Parathyroid adenoma (tissue), 2 donors: ENCODE results near the gene PTEN.

Experiments
- H2AFZ ChIP-seq: fragments of 300-600 bp; sonication (generic); one replicate; pipeline ENCODE4 v1.7.0; 2017; ENCODE audit warnings: antibody characterized with exemption, mild to moderate bottlenecking
- H3K27ac ChIP-seq: fragments of 300-600 bp; sonication (generic); one replicate; pipeline ENCODE4 v1.7.0; 2017
- H3K27me3 ChIP-seq: fragments of 300-600 bp; sonication (generic); one replicate; pipeline ENCODE4 v1.7.0; 2017; ENCODE audit warnings: low read length; ENCODE audit not compliant: control insufficient read depth, insufficient read depth
- H3K36me3 ChIP-seq: fragments of 300-600 bp; sonication (generic); one replicate; pipeline ENCODE4 v1.7.0; 2017; ENCODE audit warnings: low read length; ENCODE audit not compliant: control insufficient read depth, insufficient read depth
- H3K4me1 ChIP-seq: fragments of 300-600 bp; sonication (generic); one replicate; pipeline ENCODE4 v1.7.0; 2017; ENCODE audit warnings: control low read depth
- H3K4me2 ChIP-seq: fragments of 300-600 bp; sonication (generic); one replicate; pipeline ENCODE4 v1.7.0; 2017; ENCODE audit warnings: low read length
- H3K4me3 ChIP-seq: fragments of 300-600 bp; sonication (generic); one replicate; pipeline ENCODE4 v1.7.0; 2017; ENCODE audit warnings: low read depth, low read length
- H3K79me2 ChIP-seq: fragments of 300-600 bp; sonication (generic); one replicate; pipeline ENCODE4 v1.7.0; 2017; ENCODE audit warnings: control low read depth
- H3K9ac ChIP-seq: fragments of 300-600 bp; sonication (generic); one replicate; pipeline ENCODE4 v1.7.0; 2017; ENCODE audit warnings: mild to moderate bottlenecking
- H3K9me3 ChIP-seq: fragments of 300-600 bp; sonication (generic); one replicate; pipeline ENCODE4 v1.7.0; 2017; ENCODE audit warnings: low read length; ENCODE audit not compliant: control insufficient read depth
- TF ChIP-seq, protein P1 (sequence below): fragments of 300-600 bp; sonication (generic); IDR thresholded peaks from one replicate; pipeline ENCODE4 v1.7.0; 2017; ENCODE audit warnings: antibody characterized with exemption, mild to moderate bottlenecking
- donor health status: primary hyperparathyroidism.

Gene PTEN

DNA sequence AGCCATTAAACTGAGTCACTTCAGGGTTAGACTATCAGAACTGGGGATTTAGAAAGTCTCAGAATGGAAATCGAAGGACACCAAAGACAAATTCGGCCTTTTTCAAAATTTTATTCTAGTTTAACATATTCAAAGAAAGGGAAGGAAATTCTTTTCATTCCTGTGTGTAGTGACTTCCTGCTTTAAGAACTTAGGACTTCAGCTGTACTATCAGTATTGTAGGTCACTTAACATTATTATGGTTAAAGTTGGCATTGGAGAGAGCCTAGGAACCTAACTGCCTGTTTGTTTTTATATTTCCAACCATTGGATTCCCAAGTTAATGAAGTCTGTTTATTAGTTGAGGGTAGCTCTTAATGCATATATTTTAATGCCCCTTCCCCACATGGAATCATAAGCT is 63.7 kb downstream of the PTEN start:
- Histone ChIP-seq H2AFZ (no peak overlapping the region), H3K4me1 (peaks cover 5% of the 10 kb centered on the region), H3K27me3 (no peaks in the 10 kb centered on the region), H3K9ac (no peak overlapping the region), H3K9me3 (no peaks in the 10 kb centered on the region), H3K79me2 (peaks cover 15% of the 10 kb centered on the region), H3K4me3 (no peak overlapping the region), H3K36me3 (no peaks in the 10 kb centered on the region), H3K27ac (no peak overlapping the region), H3K4me2 (no peak overlapping the region)
- TF ChIP-seq, protein P1, sequence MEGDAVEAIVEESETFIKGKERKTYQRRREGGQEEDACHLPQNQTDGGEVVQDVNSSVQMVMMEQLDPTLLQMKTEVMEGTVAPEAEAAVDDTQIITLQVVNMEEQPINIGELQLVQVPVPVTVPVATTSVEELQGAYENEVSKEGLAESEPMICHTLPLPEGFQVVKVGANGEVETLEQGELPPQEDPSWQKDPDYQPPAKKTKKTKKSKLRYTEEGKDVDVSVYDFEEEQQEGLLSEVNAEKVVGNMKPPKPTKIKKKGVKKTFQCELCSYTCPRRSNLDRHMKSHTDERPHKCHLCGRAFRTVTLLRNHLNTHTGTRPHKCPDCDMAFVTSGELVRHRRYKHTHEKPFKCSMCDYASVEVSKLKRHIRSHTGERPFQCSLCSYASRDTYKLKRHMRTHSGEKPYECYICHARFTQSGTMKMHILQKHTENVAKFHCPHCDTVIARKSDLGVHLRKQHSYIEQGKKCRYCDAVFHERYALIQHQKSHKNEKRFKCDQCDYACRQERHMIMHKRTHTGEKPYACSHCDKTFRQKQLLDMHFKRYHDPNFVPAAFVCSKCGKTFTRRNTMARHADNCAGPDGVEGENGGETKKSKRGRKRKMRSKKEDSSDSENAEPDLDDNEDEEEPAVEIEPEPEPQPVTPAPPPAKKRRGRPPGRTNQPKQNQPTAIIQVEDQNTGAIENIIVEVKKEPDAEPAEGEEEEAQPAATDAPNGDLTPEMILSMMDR, result no peak

DNA sequence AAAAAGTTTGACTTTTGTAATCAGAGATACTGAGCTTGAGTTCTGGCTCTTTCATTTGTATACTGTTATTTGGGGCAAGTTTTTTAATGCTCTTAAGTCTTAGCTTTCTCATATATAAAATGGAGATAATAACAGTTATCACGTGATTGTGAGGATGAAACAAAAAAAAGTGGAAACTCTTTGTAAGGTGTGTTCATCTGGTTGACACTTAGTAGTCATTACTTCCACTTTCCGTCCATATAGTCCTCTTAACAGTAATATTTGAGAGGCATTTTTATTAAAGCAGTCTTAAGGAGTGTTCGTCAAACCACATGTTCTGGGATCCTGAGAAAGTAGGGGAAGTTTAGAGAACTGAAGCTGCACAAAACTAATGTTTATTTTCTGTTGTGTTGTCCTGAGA is 65.6 kb downstream of the PTEN start:
- no peak overlapping the region for H3K27ac ChIP-seq
- H3K4me3 ChIP-seq, result no peak overlapping the region
- no peak overlapping the region for H2AFZ ChIP-seq
- TF ChIP-seq, protein P1, result no peak
- peaks cover 5% of the 10 kb centered on the region for H3K4me1 ChIP-seq
- H3K79me2 ChIP-seq, result peaks cover 9% of the 10 kb centered on the region
- no peak overlapping the region for H3K4me2 ChIP-seq
- H3K36me3 ChIP-seq, result no peaks in the 10 kb centered on the region
- no peak overlapping the region for H3K9ac ChIP-seq
- no peaks in the 10 kb centered on the region for H3K9me3 ChIP-seq
- no peaks in the 10 kb centered on the region for H3K27me3 ChIP-seq

DNA sequence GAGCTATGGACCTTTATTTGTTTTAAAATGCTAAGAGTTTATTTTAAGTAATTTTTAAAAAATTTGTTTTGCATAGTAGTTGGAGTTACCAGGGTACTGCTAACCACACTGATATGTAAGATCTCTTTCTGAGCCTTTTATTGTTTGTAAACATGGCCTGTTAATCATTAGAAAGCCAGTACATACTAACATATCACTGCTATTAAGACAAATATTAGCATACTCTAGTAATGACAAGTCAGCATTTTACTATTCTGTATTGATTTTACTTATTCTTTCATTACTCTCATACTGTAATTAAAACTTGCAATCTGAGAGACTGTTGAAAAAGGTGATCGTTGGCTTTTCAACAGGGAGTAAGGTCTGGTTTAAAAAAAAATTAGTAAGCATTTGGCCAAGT is 66.7 kb downstream of the PTEN start:
- H3K9ac ChIP-seq, result no peak overlapping the region
- TF ChIP-seq, protein P1, result no peak
- no peak overlapping the region for H3K4me2 ChIP-seq

DNA sequence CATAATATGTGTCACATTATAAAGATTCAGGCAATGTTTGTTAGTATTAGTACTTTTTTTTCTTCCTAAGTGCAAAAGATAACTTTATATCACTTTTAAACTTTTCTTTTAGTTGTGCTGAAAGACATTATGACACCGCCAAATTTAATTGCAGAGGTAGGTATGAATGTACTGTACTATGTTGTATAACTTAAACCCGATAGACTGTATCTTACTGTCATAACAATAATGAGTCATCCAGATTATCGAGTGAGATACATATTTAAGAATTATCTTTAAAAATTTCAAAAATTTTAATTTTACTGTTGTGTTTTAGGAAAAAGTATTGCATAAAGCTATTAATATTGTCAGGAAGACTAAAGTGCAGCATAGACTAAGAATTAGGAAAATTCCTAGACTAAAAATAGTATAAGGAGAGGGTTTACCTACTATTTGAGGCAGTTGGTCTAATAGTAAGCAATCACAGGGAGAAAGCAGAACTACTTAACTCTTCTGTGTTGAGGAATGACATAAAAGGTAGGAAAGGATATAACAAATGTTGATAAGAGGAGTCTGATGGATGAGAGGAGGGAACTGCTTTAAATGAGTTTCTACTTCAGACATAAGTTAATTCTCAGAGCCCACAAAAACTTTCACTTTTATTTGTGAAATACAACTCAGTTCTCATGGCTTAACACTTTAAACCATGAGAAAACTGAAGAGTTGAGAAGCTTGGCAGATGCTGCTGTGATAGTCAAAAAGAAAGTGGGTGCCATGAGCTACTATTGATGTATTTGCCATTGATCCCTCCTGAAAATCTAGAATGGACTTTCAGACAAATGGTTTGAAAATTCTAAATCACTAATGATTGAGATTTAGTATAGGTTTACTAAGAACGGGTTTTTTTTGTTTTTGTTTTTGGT is 67.8 kb downstream of the PTEN start:
- H3K79me2 ChIP-seq, result peaks cover 3% of the 10 kb centered on the region
- H3K27ac ChIP-seq, result no peak overlapping the region
- no peak overlapping the region for H3K9ac ChIP-seq
- no peak overlapping the region for H3K4me3 ChIP-seq
- no peak overlapping the region for H3K4me2 ChIP-seq
- H2AFZ ChIP-seq, result no peak overlapping the region
- no peaks in the 10 kb centered on the region for H3K9me3 ChIP-seq
- H3K27me3 ChIP-seq, result no peaks in the 10 kb centered on the region
- no peaks in the 10 kb centered on the region for H3K36me3 ChIP-seq
- TF ChIP-seq, protein P1, result no peak
- H3K4me1 ChIP-seq, result peaks cover 5% of the 10 kb centered on the region

More for the DNA sequence above, 66.7 kb downstream of the PTEN start:
- Histone ChIP-seq H2AFZ (no peak overlapping the region), H3K9me3 (no peaks in the 10 kb centered on the region), H3K79me2 (peaks cover 6% of the 10 kb centered on the region), H3K4me1 (peaks cover 5% of the 10 kb centered on the region), H3K27me3 (no peaks in the 10 kb centered on the region), H3K27ac (no peak overlapping the region), H3K4me3 (no peak overlapping the region), H3K36me3 (no peaks in the 10 kb centered on the region)

DNA sequence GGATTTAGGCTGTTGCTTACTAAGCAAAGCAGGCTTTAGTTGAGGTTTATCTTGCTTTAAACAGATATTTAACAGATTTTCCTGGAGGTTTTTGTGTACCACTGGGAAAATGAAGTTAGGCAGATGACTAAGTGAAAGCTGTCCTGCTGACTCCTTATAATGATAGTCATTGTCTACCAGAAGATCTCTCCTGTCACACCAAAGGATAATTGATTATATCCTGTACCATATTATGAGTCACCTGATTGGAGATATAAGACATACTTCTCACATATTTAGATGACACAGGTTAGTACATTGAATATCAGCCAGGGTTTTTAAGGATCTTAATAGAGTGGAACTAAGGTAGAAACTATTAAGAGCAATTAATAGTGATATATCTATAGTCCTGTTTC is 68.4 kb downstream of the PTEN start:
- Histone ChIP-seq H3K4me3 (no peak overlapping the region), H3K27me3 (no peaks in the 10 kb centered on the region), H3K9ac (no peak overlapping the region), H3K4me1 (peaks cover 5% of the 10 kb centered on the region), H3K36me3 (no peaks in the 10 kb centered on the region), H3K9me3 (no peaks in the 10 kb centered on the region), H2AFZ (no peak overlapping the region), H3K4me2 (no peak overlapping the region), H3K27ac (no peak overlapping the region), H3K79me2 (no peaks in the 10 kb centered on the region)
- TF ChIP-seq, protein P1, result no peak
